Subcutaneous abdominal adipose tissue (tissue), 5 donors: ENCODE results near the gene MMRN1.
A peak's percentile ranks its signal among the peaks of the same experiment; 100 is the strongest.

Experiments
- H3K27ac ChIP-seq: one replicate; pipeline ENCODE4 v1.7.0; 2013; ENCODE audit warnings: low read depth, mild to moderate bottlenecking, inconsistent platforms, low read length, moderate library complexity
- H3K27me3 ChIP-seq, 5 donors: one replicate each; pipeline ENCODE4 v1.7.0; 2013; ENCODE audit warnings: low read length in 5 of 5, inconsistent platforms in 1 of 5; ENCODE audit not compliant: control insufficient read depth in 5 of 5, insufficient read depth in 4 of 5
- H3K36me3 ChIP-seq, 5 donors: one replicate each; pipeline ENCODE4 v1.7.0; 2013; ENCODE audit warnings: low read length in 5 of 5; ENCODE audit not compliant: control insufficient read depth in 5 of 5, insufficient read depth in 5 of 5
- H3K4me1 ChIP-seq, 5 donors: one replicate each; pipeline ENCODE4 v1.7.0; 2013; ENCODE audit warnings: low read length in 5 of 5, mild to moderate bottlenecking in 3 of 5, moderate library complexity in 1 of 5; ENCODE audit not compliant: control insufficient read depth in 5 of 5, insufficient read depth in 5 of 5
- H3K4me3 ChIP-seq, 5 donors: one replicate each; pipeline ENCODE4 v1.7.0; 2013; ENCODE audit warnings: low read length in 5 of 5, low read depth in 1 of 5
- H3K9ac ChIP-seq, 5 donors: one replicate each; pipeline ENCODE4 v1.7.0; 2013; ENCODE audit warnings: low read length in 5 of 5, mild to moderate bottlenecking in 4 of 5, moderate library complexity in 3 of 5
- H3K9me3 ChIP-seq, 5 donors: one replicate each; pipeline ENCODE4 v1.7.0; 2013; ENCODE audit warnings: low read length in 5 of 5; ENCODE audit not compliant: control insufficient read depth in 5 of 5
- donor health status: healthy.
- donor health status: healthy.
- donor health status: healthy.
- donor health status: healthy.
- donor health status: healthy.

MMRN1 gene

GRCh38 chr4:89894649-89895550 lies at the start of gene MMRN1:
Gene MMRN1, plus strand, starts transcription at chr4:89894854. Its CDS starts 118 bp downstream, at chr4:89894972.
- Histone ChIP-seq H3K9me3 (no peaks in the 10 kb centered on the region), H3K27ac (no peak within 1 kb of the TSS), H3K27me3 (no peaks in the 10 kb centered on the region), H3K4me1 (peaks cover 0 to 13% (median 7%) of the 10 kb centered on the region in 5 donors), H3K36me3 (no peaks in the 10 kb centered on the region), H3K4me3 (peak within 1 kb of the TSS in 1 of 5 donors; percentile 6), H3K9ac (no peak within 1 kb of the TSS)

GRCh38 chr4:89847571-89848325 lies 46.9 kb upstream of the MMRN1 start:
- no peaks in the 10 kb centered on the region for H3K36me3 ChIP-seq
- no peaks in the 10 kb centered on the region for H3K27me3 ChIP-seq
- no peak overlapping the region for H3K4me3 ChIP-seq
- H3K9ac ChIP-seq, result no peak overlapping the region
- H3K27ac ChIP-seq, result no peak overlapping the region
- H3K9me3 ChIP-seq, result no peaks in the 10 kb centered on the region
- H3K4me1 ChIP-seq, result no peaks in the 10 kb centered on the region

- Histone ChIP-seq H3K36me3 (no peaks in the 10 kb centered on the region), H3K27ac (no peak overlapping the region), H3K9ac (no peak overlapping the region), H3K4me3 (no peak overlapping the region), H3K4me1 (no peaks in the 10 kb centered on the region), H3K9me3 (no peaks in the 10 kb centered on the region), H3K27me3 (no peaks in the 10 kb centered on the region)
These were observed 39.4 kb upstream of the MMRN1 start for GRCh38 chr4:89855236-89855635.

- Histone ChIP-seq H3K4me1 (no peaks in the 10 kb centered on the region), H3K27ac (no peak overlapping the region), H3K9ac (no peak overlapping the region), H3K4me3 (no peak overlapping the region), H3K9me3 (no peaks in the 10 kb centered on the region), H3K36me3 (no peaks in the 10 kb centered on the region), H3K27me3 (peaks cover 0 to 3% (median 0%) of the 10 kb centered on the region in 5 donors)
These were observed 33.7 kb upstream of the MMRN1 start for GRCh38 chr4:89860971-89861370.

GRCh38 chr4:89863533-89863932 lies 31.1 kb upstream of the MMRN1 start:
- Histone ChIP-seq H3K27ac (no peak overlapping the region), H3K27me3 (peaks cover 0 to 3% (median 0%) of the 10 kb centered on the region in 5 donors), H3K9ac (no peak overlapping the region), H3K4me3 (no peak overlapping the region), H3K36me3 (no peaks in the 10 kb centered on the region), H3K4me1 (no peaks in the 10 kb centered on the region), H3K9me3 (no peaks in the 10 kb centered on the region)

GRCh38 chr4:89868276-89868675 lies 26.4 kb upstream of the MMRN1 start:
- Histone ChIP-seq H3K9ac (no peak overlapping the region), H3K4me1 (no peaks in the 10 kb centered on the region), H3K36me3 (no peaks in the 10 kb centered on the region), H3K9me3 (no peaks in the 10 kb centered on the region), H3K4me3 (no peak overlapping the region), H3K27ac (no peak overlapping the region), H3K27me3 (no peaks in the 10 kb centered on the region)

- no peaks in the 10 kb centered on the region for H3K9me3 ChIP-seq
- no peak overlapping the region for H3K27ac ChIP-seq
- no peak overlapping the region for H3K4me3 ChIP-seq
- H3K9ac ChIP-seq, result no peak overlapping the region
- H3K27me3 ChIP-seq, result no peaks in the 10 kb centered on the region
- no peaks in the 10 kb centered on the region for H3K4me1 ChIP-seq
- no peaks in the 10 kb centered on the region for H3K36me3 ChIP-seq
These were observed 25.6 kb upstream of the MMRN1 start for GRCh38 chr4:89868999-89869589.

GRCh38 chr4:89871211-89871610 lies 23.4 kb upstream of the MMRN1 start:
- Histone ChIP-seq H3K36me3 (no peaks in the 10 kb centered on the region), H3K27me3 (peaks cover 0 to 3% (median 0%) of the 10 kb centered on the region in 5 donors), H3K9ac (no peak overlapping the region), H3K27ac (no peak overlapping the region), H3K4me1 (no peaks in the 10 kb centered on the region), H3K4me3 (no peak overlapping the region), H3K9me3 (no peaks in the 10 kb centered on the region)

GRCh38 chr4:89876548-89876947 lies 18.1 kb upstream of the MMRN1 start:
- Histone ChIP-seq H3K9me3 (no peaks in the 10 kb centered on the region), H3K9ac (no peak overlapping the region), H3K4me3 (no peak overlapping the region), H3K4me1 (no peaks in the 10 kb centered on the region), H3K27me3 (peaks cover 0 to 6% (median 0%) of the 10 kb centered on the region in 5 donors), H3K36me3 (no peaks in the 10 kb centered on the region), H3K27ac (no peak overlapping the region)

- Histone ChIP-seq H3K27me3 (peaks cover 0 to 6% (median 0%) of the 10 kb centered on the region in 5 donors), H3K9me3 (no peaks in the 10 kb centered on the region), H3K27ac (no peak overlapping the region), H3K4me1 (no peaks in the 10 kb centered on the region), H3K36me3 (no peaks in the 10 kb centered on the region), H3K9ac (no peak overlapping the region), H3K4me3 (no peak overlapping the region)
These were observed 16.0 kb upstream of the MMRN1 start for GRCh38 chr4:89878611-89879010.
